ENCODE data around the gene ERBB4. TPM values are rescaled to one million over a fixed set of nuclear protein-coding genes. Genes with fewer than 3 reads are reported as not detected.

The ERBB4 gene
- polyA plus RNA-seq, 1 experiment: not detected

DNA sequence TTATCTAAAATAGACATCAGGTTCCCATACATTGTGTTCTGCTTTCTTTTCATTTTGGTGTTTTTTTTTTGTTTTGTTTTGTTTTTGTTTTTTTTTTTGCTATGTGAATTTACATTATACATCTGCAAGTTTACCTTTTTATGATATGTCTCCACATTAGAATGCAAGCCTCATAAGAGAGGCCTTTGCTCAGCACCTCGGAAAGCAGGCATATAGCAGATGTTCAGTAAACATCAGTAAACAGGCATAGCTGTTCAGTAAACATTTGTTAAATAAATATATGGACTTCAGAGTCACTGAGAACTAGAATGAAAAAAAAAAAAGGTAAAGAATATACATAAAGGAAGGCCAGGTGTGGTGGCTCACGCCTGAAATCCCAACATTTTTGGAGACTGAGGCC, 405.3 kb downstream of the ERBB4 start:
- TF ChIP-seq, protein P1, sequence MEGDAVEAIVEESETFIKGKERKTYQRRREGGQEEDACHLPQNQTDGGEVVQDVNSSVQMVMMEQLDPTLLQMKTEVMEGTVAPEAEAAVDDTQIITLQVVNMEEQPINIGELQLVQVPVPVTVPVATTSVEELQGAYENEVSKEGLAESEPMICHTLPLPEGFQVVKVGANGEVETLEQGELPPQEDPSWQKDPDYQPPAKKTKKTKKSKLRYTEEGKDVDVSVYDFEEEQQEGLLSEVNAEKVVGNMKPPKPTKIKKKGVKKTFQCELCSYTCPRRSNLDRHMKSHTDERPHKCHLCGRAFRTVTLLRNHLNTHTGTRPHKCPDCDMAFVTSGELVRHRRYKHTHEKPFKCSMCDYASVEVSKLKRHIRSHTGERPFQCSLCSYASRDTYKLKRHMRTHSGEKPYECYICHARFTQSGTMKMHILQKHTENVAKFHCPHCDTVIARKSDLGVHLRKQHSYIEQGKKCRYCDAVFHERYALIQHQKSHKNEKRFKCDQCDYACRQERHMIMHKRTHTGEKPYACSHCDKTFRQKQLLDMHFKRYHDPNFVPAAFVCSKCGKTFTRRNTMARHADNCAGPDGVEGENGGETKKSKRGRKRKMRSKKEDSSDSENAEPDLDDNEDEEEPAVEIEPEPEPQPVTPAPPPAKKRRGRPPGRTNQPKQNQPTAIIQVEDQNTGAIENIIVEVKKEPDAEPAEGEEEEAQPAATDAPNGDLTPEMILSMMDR (IDR thresholded peaks at IDR 0.05; ENCODE audit: low read depth, low read length): no peak
- Histone ChIP-seq H3K4me3 (ENCODE audit: low read depth, low read length) (no peak overlapping the region), H3K27me3 (ENCODE audit: control insufficient read depth, insufficient read depth, low read length) (no peaks in the 10 kb centered on the region), H3K27ac (ENCODE audit: low read depth, low read length) (no peak overlapping the region), H3K9me3 (ENCODE audit: control insufficient read depth, insufficient read depth, low read length) (0 out of 2 replicates have a peak, but pooled peaks cover 3% of the 10 kb centered on the region)
- no peak for DNase-seq (ENCODE audit: low read depth, low spot score)
- POLR2A ChIA-PET: no interaction called here
- CTCF ChIA-PET: no interaction called here

DNA sequence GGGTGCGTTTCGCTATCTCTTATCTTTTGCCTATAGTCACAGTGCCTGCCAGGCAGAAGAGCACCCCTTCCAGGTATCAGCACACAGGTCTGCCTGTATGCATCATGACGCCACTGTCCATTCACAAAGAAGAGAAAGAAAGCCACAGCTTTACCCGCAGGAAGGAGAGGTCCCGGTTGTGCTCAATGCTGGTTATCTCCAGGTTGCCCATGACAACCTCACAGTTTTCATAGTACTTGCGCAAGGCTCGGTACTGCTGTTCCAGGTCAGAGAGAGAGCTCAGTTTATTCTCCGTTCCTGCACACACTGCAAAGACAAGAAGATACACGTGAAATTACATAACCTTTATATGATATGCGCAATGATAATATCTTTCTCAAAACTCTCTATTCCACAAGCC, 414.0 kb downstream of the ERBB4 start:
- TF ChIP-seq, protein P1 (IDR thresholded peaks at IDR 0.05; ENCODE audit: low read depth, low read length): no peak
- ChIA-PET CTCF (no interaction called here), POLR2A (no interaction called here)
- no peak for DNase-seq (ENCODE audit: low read depth, low spot score)
- Histone ChIP-seq H3K4me3 (ENCODE audit: low read depth, low read length) (no peak overlapping the region), H3K27me3 (ENCODE audit: control insufficient read depth, insufficient read depth, low read length) (no peaks in the 10 kb centered on the region), H3K9me3 (ENCODE audit: control insufficient read depth, insufficient read depth, low read length) (peaks cover 3% of the 10 kb centered on the region; the same call in 1 of the 2 replicates), H3K27ac (ENCODE audit: low read depth, low read length) (no peak overlapping the region)

DNA sequence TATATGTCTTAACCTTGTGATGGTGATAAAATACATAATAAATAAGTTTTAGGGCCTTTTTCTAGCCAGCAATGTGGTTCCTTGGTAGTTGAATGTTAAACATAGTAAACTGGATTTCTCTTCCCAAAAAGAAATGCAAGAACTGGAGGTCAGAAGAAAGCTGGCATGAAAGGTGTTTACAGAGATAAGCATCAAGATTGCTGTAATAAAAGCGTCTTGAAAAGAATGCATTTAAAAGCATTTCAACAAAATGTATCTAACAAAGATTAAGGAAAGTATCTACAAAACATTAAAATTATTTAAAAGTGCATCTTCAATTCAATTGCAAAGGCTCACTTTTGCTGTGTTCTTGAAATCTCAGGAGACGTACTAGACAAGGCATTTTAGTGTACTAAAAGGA, 419.0 kb downstream of the ERBB4 start:
- H3K9me3 ChIP-seq (ENCODE audit: control insufficient read depth, insufficient read depth, low read length): peaks cover 3% of the 10 kb centered on the region; the same call in 1 of the 2 replicates
- H3K27ac ChIP-seq (ENCODE audit: low read depth, low read length): no peak overlapping the region
- DNase-seq (ENCODE audit: low read depth, low spot score): no peak
- no peaks in the 10 kb centered on the region for H3K27me3 ChIP-seq (ENCODE audit: control insufficient read depth, insufficient read depth, low read length)
- no peak overlapping the region for H3K4me3 ChIP-seq (ENCODE audit: low read depth, low read length)
- ChIA-PET CTCF (no interaction called here), POLR2A (no interaction called here)
- TF ChIP-seq, protein P1 (IDR thresholded peaks at IDR 0.05; ENCODE audit: low read depth, low read length): no peak

DNA sequence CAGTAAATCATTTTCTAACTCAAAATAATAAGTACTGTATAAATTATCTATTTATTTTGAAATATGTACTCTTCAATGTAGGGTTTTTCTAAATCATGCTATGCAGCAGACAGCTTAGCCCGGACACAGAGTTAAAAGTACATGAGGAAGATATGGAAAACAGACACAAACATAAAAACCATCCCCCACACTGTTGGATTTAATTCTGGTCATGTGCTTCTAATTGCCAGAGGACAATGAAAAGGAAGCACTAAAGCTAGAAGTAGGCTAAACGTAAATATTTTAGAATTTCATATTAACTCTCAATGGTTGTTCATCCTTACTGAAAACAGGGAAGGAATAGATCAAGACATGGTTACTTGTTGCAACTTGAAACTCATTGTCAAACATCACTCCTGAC, 420.7 kb downstream of the ERBB4 start:
- no peak for DNase-seq (ENCODE audit: low read depth, low spot score)
- no peak overlapping the region for H3K4me3 ChIP-seq (ENCODE audit: low read depth, low read length)
- ChIA-PET CTCF (no interaction called here), POLR2A (no interaction called here)
- peaks cover under 1% of the 10 kb centered on the region; the same call in 1 of the 2 replicates for H3K9me3 ChIP-seq (ENCODE audit: control insufficient read depth, insufficient read depth, low read length)
- no peaks in the 10 kb centered on the region for H3K27me3 ChIP-seq (ENCODE audit: control insufficient read depth, insufficient read depth, low read length)
- H3K27ac ChIP-seq (ENCODE audit: low read depth, low read length): no peak overlapping the region
- TF ChIP-seq, protein P1 (IDR thresholded peaks at IDR 0.05; ENCODE audit: low read depth, low read length): no peak

DNA sequence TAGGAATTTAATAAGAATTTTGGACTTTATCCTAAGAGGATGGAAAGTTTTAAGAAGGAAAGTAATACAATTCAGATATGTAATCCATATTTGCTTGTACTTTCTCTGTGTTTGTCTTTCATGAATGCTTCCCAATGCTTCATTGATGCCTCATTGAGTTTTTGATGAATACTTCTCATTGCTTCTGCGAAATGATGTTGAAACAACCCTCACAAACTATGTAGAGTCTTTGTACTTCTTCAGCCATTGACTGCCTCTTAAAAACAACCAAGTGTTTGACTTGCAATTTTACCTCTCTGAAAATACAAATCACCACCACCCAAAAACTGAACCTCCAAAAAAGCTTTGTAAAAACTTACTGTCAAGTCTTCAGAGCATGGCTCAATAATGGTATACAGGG, 424.1 kb downstream of the ERBB4 start:
- ChIA-PET POLR2A (no interaction called here), CTCF (no interaction called here)
- DNase-seq (ENCODE audit: low read depth, low spot score): no peak
- no peaks in the 10 kb centered on the region for H3K27me3 ChIP-seq (ENCODE audit: control insufficient read depth, insufficient read depth, low read length)
- no peak overlapping the region for H3K27ac ChIP-seq (ENCODE audit: low read depth, low read length)
- H3K4me3 ChIP-seq (ENCODE audit: low read depth, low read length): no peak overlapping the region
- TF ChIP-seq, protein P1 (IDR thresholded peaks at IDR 0.05; ENCODE audit: low read depth, low read length): no peak
- no peaks in the 10 kb centered on the region for H3K9me3 ChIP-seq (ENCODE audit: control insufficient read depth, insufficient read depth, low read length)
